Measurements from ENCODE around the gene NFIC.

GRCh38 chr19:3512562-3513228 lies 146.3 kb downstream of the NFIC start:
- TF ChIP-seq POLR2A (IDR thresholded peaks at IDR 0.05) (no peak), EP300 (IDR thresholded peaks at IDR 0.05) (no peak)
- TF ChIP-seq, protein P1, sequence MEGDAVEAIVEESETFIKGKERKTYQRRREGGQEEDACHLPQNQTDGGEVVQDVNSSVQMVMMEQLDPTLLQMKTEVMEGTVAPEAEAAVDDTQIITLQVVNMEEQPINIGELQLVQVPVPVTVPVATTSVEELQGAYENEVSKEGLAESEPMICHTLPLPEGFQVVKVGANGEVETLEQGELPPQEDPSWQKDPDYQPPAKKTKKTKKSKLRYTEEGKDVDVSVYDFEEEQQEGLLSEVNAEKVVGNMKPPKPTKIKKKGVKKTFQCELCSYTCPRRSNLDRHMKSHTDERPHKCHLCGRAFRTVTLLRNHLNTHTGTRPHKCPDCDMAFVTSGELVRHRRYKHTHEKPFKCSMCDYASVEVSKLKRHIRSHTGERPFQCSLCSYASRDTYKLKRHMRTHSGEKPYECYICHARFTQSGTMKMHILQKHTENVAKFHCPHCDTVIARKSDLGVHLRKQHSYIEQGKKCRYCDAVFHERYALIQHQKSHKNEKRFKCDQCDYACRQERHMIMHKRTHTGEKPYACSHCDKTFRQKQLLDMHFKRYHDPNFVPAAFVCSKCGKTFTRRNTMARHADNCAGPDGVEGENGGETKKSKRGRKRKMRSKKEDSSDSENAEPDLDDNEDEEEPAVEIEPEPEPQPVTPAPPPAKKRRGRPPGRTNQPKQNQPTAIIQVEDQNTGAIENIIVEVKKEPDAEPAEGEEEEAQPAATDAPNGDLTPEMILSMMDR (IDR thresholded peaks at IDR 0.05), result no peak

Data from gastroesophageal sphincter (tissue), 3 donors.